Endothelial cell of umbilical vein (primary cell): Measurements from ENCODE around the gene PLEKHH3. TPM values are rescaled to one million over a fixed set of nuclear protein-coding genes. Genes with fewer than 3 reads are reported as not detected.

Experiments
- BruUV-seq: library from RNA; stranded (reverse); fragments of 400-500 nt; replicated peaks from 2 replicates; lab custom pipeline; 2021; lab: Mats Ljungman, UMichigan
- CTCF ChIA-PET: fragments of 300-600, 350-600 bp; sonication (Branson Sonifier 250); formaldehyde crosslinking; loops from one replicate; lab custom pipeline; 2021; ENCODE audit warnings: antibody characterized with exemption, inconsistent platforms; lab: Charles Lee
- POLR2A ChIA-PET: fragments of 300-600, 350-600 bp; sonication (Branson Sonifier 250); formaldehyde crosslinking; loops from one replicate; lab custom pipeline; 2021; ENCODE audit warnings: antibody characterized with exemption, inconsistent platforms; lab: Charles Lee
- DNase-seq: peaks from one replicate; pipeline ENCODE4 v3.0.0-alpha.2; 2011; ENCODE audit warnings: low read depth, low spot score
- FAIRE-seq: peaks from 2 replicates; lab custom pipeline; 2011; peaks lifted over from hg19 to GRCh38; lab: Jason Lieb, UNC
- H2AFZ ChIP-seq: 2 replicates; pipeline ENCODE4 v1.6.0; 2012; ENCODE audit warnings: low read depth, low read length, control low read depth, inconsistent platforms
- H3K27ac ChIP-seq: 2 replicates; pipeline ENCODE4 v1.5.1; 2011; ENCODE audit warnings: low read depth, mild to moderate bottlenecking, control low read depth, low read length, moderate library complexity; ENCODE audit not compliant: insufficient read depth
- H3K27me3 ChIP-seq, 2 experiments: 2 replicates each; pipeline versions ENCODE4 v1.6.0 to v1.6.1; 2011; ENCODE audit warnings: low read length in 2 of 2, mixed read lengths in 1 of 2; ENCODE audit not compliant: control insufficient read depth in 2 of 2, insufficient read depth in 2 of 2
- H3K36me3 ChIP-seq, 2 experiments: 2 replicates in 1 of 2; 3 replicates in 1 of 2; pipeline ENCODE4 v1.5.1; 2011; ENCODE audit warnings: low read length in 2 of 2, mild to moderate bottlenecking in 1 of 2, moderate library complexity in 1 of 2; ENCODE audit not compliant: control insufficient read depth in 2 of 2, insufficient read depth in 2 of 2; ENCODE audit errors: extremely low read depth in 1 of 2
- H3K4me1 ChIP-seq: 3 replicates; pipeline ENCODE4 v1.5.1; 2011; ENCODE audit warnings: mild to moderate bottlenecking, low read length; ENCODE audit not compliant: control insufficient read depth, insufficient read depth; ENCODE audit errors: extremely low read depth
- H3K4me2 ChIP-seq: 2 replicates; pipeline ENCODE4 v1.6.1; 2011; ENCODE audit warnings: low read length, control low read depth, mixed read lengths; ENCODE audit not compliant: insufficient read depth
- H3K4me3 ChIP-seq, 3 experiments: fragments of 200-600 bp in 1 of 3; sonication (generic), shearing (Covaris generic) in 1 of 3; replicated peaks in 1 of 3; 2 replicates each; pipeline ENCODE4 v1.5.1; 2011 to 2016; ENCODE audit warnings: control low read depth in 3 of 3, low read length in 3 of 3, mild to moderate bottlenecking in 2 of 3, inconsistent platforms in 1 of 3, low read depth in 1 of 3, moderate library complexity in 1 of 3; ENCODE audit not compliant: insufficient read depth in 1 of 3
- H3K79me2 ChIP-seq: 2 replicates; pipeline ENCODE4 v1.6.0; 2012; ENCODE audit warnings: low read length, inconsistent platforms; ENCODE audit not compliant: control insufficient read depth, insufficient read depth
- H3K9ac ChIP-seq: replicated peaks from 2 replicates; pipeline ENCODE3; 2011; ENCODE audit warnings: low read length, control low read depth; ENCODE audit not compliant: insufficient read depth; ENCODE audit errors: extremely low read depth
- H3K9me1 ChIP-seq: replicated peaks from 3 replicates; pipeline ENCODE4 v1.6.0; 2011; ENCODE audit warnings: mild to moderate bottlenecking, low read length; ENCODE audit not compliant: control insufficient read depth, insufficient read depth; ENCODE audit errors: extremely low read depth
- H3K9me3 ChIP-seq: replicated peaks from 2 replicates; pipeline ENCODE4 v1.5.1; 2012; ENCODE audit warnings: low read length, inconsistent platforms; ENCODE audit not compliant: control insufficient read depth, insufficient read depth
- H4K20me1 ChIP-seq: replicated peaks from 2 replicates; pipeline ENCODE3; 2011; ENCODE audit warnings: mild to moderate bottlenecking, low read length; ENCODE audit not compliant: control insufficient read depth, insufficient read depth; ENCODE audit errors: extremely low read depth
- CTCF ChIP-seq, 2 donors: IDR thresholded peaks; 1 replicate in 1 of 2; 2 replicates in 1 of 2; pipeline ENCODE4 v1.5.1; 2011; ENCODE audit warnings: low read length in 2 of 2, mild to moderate bottlenecking in 2 of 2, moderate library complexity in 2 of 2, control low read depth in 1 of 2, inconsistent platforms in 1 of 2, low read depth in 1 of 2; ENCODE audit not compliant: insufficient read depth in 1 of 2; ENCODE audit errors: extremely low read depth in 1 of 2
- EZH2 ChIP-seq: IDR thresholded peaks from 2 replicates; pipeline ENCODE4 v1.6.1; 2012; ENCODE audit warnings: borderline replicate concordance, low read depth, mild to moderate bottlenecking, moderate library complexity, low read length, inconsistent platforms; ENCODE audit not compliant: severe bottlenecking
- FOS ChIP-seq: IDR thresholded peaks from 2 replicates; pipeline ENCODE4 v1.6.1; 2011; ENCODE audit warnings: mild to moderate bottlenecking, low read length, moderate library complexity, borderline replicate concordance; ENCODE audit not compliant: insufficient read depth
- JUN ChIP-seq: IDR thresholded peaks from 2 replicates; pipeline ENCODE4 v1.6.1; 2011; ENCODE audit warnings: borderline replicate concordance, low read depth; ENCODE audit not compliant: insufficient read length, insufficient read depth
- MYC ChIP-seq: IDR thresholded peaks from one replicate; pipeline ENCODE4 v1.6.1; 2011; ENCODE audit warnings: mild to moderate bottlenecking, low read depth, low read length
- POLR2A ChIP-seq: IDR thresholded peaks from 2 replicates; pipeline ENCODE4 v1.6.1; 2012; ENCODE audit warnings: low read depth, mild to moderate bottlenecking, control low read depth, low read length
- POLR2AphosphoS5 ChIP-seq: IDR thresholded peaks from 2 replicates; pipeline ENCODE4 v1.6.1; 2012; ENCODE audit warnings: low read depth, mild to moderate bottlenecking, control low read depth, low read length, moderate library complexity; ENCODE audit not compliant: insufficient read depth
- dilution Hi-C: fragments of 300-500 bp; cut with MboI; formaldehyde crosslinking; loops from one replicate; pipeline ENCODE4 v1.15.0; 2019; ENCODE audit warnings: low sequenced_read_pairs; ENCODE audit not compliant: extremely low pct_ligation_motif_present
- intact Hi-C: fragments of 100-400 bp; cut with micrococcal nuclease; formaldehyde crosslinking; loops from one replicate; pipeline ENCODE4 v1.10.0; 2022
- polyA plus RNA-seq, 4 experiments: library from polyadenylated mRNA; depleted of rRNA in 3 of 4; stranded (reverse) in 3 of 4; unstranded in 1 of 4; fragments of >200 nt; gene quantifications; 2 replicates each; pipeline versions ENCODE4 v1.2.1 to v1.2.3, GENCODE V29; 2011 to 2012; ENCODE audit warnings: missing spikeins in 1 of 4
- total RNA-seq: library from RNA; stranded (reverse); gene quantifications from 2 replicates; pipeline ENCODE4 v1.2.3, GENCODE V29; 2021

Gene PLEKHH3
- total and polyA plus RNA-seq, 2 donors (not counting 3 experiments of a cell fraction or from before 2014, with no cell fraction given), result 5.4 to 11.3 TPM

DNA sequence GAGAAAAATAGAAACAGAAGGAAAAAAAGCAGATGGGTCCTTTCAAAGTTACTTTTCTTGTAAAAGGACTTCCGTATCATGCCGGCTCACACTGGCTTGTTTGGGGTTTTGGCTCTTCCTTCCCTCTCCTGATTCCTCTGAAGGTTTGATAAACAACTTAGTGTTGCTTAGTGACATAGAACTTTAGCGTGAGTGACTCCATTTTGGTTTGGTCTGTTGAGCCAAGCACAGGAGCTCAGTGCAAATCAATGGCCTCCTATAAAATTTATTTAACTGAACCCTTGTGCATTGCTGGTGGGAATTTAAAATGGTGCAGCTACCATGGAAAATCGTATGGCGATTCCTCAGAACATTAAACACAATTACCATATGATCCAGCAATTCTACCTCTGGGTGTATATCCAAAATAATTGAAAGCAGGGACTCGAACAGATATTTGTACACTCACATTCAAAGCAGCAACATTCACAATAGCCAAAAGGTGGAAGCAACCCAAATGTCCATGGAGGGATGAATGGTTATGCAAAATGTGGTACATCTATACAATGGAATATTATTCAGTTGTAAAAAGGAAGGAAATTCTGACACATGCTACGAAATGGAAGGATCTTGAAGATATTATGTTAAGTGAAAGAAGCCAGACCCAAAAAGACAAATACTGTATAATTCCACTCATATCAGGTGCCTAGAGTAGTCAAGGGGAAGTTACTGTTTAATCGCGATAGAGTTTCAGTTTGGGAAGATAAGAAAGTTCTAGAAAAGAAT, 18.8 kb downstream of the PLEKHH3 start:
- no peaks in the 10 kb centered on the region for H3K36me3 ChIP-seq
- no peak overlapping the region for H3K4me3 ChIP-seq
- TF ChIP-seq POLR2AphosphoS5, result no peak
- TF ChIP-seq EZH2, result no peak
- TF ChIP-seq CTCF (IDR thresholded peaks at IDR 0.05; ENCODE audit: extremely low read depth in 1 of 2, insufficient read depth in 1 of 2, low read depth in 1 of 2, low read length in 2 of 2), result no peak
- TF ChIP-seq JUN, result no peak
- TF ChIP-seq POLR2A, result no peak
- TF ChIP-seq FOS, result no peak
- no peak for TF ChIP-seq MYC
- CTCF ChIA-PET, result interaction anchor here (0.8 to 2.0 kb wide), 3 partner anchors 21 to 80 kb away, joined by 3 to 7 read pairs (median 4); no protein-coding TSS in a partner anchor
- H3K4me2 ChIP-seq, result no peak overlapping the region
- H4K20me1 ChIP-seq, result no peaks in the 10 kb centered on the region
- H3K27me3 ChIP-seq, result no peaks in the 10 kb centered on the region
- H3K27ac ChIP-seq, result no peak overlapping the region
- no peak for DNase-seq
- H3K9me3 ChIP-seq, result no peaks in the 10 kb centered on the region
- dilution Hi-C loops (no loop called here), intact Hi-C loops (loop anchor here (5.0 kb wide), 1 partner anchor 51 kb away; the partner anchor contains the start of genes RETREG3 and TUBG1)
- H3K4me1 ChIP-seq, result peaks cover 21% of the 10 kb centered on the region
- H3K9me1 ChIP-seq, result no peaks in the 10 kb centered on the region
- FAIRE-seq, result no peak
- H2AFZ ChIP-seq, result no peak overlapping the region
- no TSS peak for BruUV-seq
- POLR2A ChIA-PET, result no interaction called here
- no peaks in the 10 kb centered on the region for H3K79me2 ChIP-seq
- H3K9ac ChIP-seq, result no peak overlapping the region
